ENCODE measurements around the gene FAM184A. TPM values are rescaled to one million over a fixed set of nuclear protein-coding genes. Genes with fewer than 3 reads are reported as not detected.

Gene FAM184A
- total RNA-seq, 1 experiment from 2014 or later, result 13.3 TPM

- TF ChIP-seq GRHL2 (CRISPR knock-in tag; IDR thresholded peaks at IDR 0.05; ENCODE audit: insufficient replicate concordance, severe bottlenecking), result no peak
- TF ChIP-seq FOXP1 (CRISPR knock-in tag; IDR thresholded peaks at IDR 0.05; ENCODE audit: borderline replicate concordance), result no peak
Measured at GRCh38 chr6:119083007-119083406, 4.5 kb upstream of the FAM184A start (continued).

GRCh38 chr6:119079283-119079809 is 882 bp upstream of the FAM184A start:
- no peak for DNase-seq (ENCODE audit: low spot score)
- Mint-ChIP-seq H3K36me3 (peaks cover 26% of the 10 kb centered on the region), H3K9me3 (peaks cover 38% of the 10 kb centered on the region), H3K27ac (no peak overlapping the region), H3K4me3 (peak overlapping the region; percentile 91), H3K27me3 (ENCODE audit: low read depth) (peaks cover 48% of the 10 kb centered on the region), H3K4me1 (peaks cover 28% of the 10 kb centered on the region)
- no peak for TF ChIP-seq JAZF1 (CRISPR knock-in tag; IDR thresholded peaks at IDR 0.05)
- ATAC-seq, result no peak
- POLR2A ChIA-PET, result interaction anchor here (0.5 to 0.8 kb wide), 2 partner anchors 24 to 56 kb away, joined by 4 read pairs; no protein-coding TSS in a partner anchor
- CTCF ChIA-PET, result interaction anchor here (2.2 to 2.5 kb wide), 2 partner anchors 31 to 55 kb away, joined by 18 to 22 read pairs; no protein-coding TSS in a partner anchor

GRCh38 chr6:119077643-119078375 is 655 bp downstream of the FAM184A start:
- H3K27me3 Mint-ChIP-seq (ENCODE audit: low read depth), result peaks cover 45% of the 10 kb centered on the region
- H3K4me1 Mint-ChIP-seq, result peaks cover 35% of the 10 kb centered on the region
- ATAC-seq, result peak; percentile 75
- H3K36me3 Mint-ChIP-seq, result peaks cover 12% of the 10 kb centered on the region
- peak; percentile 73 for DNase-seq (ENCODE audit: low spot score)
- peaks cover 22% of the 10 kb centered on the region for H3K9me3 Mint-ChIP-seq
- POLR2A ChIA-PET, result interaction anchor here (0.7 to 1.4 kb wide), 4 partner anchors 17 to 183 kb away, joined by 3 to 4 read pairs (median 3); no protein-coding TSS in a partner anchor
- CTCF ChIA-PET, result interaction anchor here (0.6 to 2.5 kb wide), 15 partner anchors 12 to 106 kb away, joined by 3 to 22 read pairs (median 5); no protein-coding TSS in a partner anchor
- peak overlapping the region; percentile 70 for H3K4me3 Mint-ChIP-seq
- H3K27ac Mint-ChIP-seq, result no peak overlapping the region
- TF ChIP-seq ETV6 (CRISPR knock-in tag; IDR thresholded peaks at IDR 0.05), result peak; percentile 29; the same call in 1 of the 2 replicates
- 0 out of 2 replicates have a peak, but pooled peaks have one; percentile 1 for TF ChIP-seq NR3C1 (CRISPR knock-in tag; conservative IDR thresholded peaks at IDR 0.05; ENCODE audit: low read depth)
- no peak for TF ChIP-seq NR2C2 (CRISPR knock-in tag; IDR thresholded peaks at IDR 0.05)
- TF ChIP-seq ZNF396 (CRISPR knock-in tag; IDR thresholded peaks at IDR 0.05; ENCODE audit: borderline replicate concordance), result no peak
- no peak for TF ChIP-seq ATF2 (CRISPR knock-in tag; IDR thresholded peaks at IDR 0.05; ENCODE audit: borderline replicate concordance, low read depth)
- no peak for TF ChIP-seq ZBTB43 (CRISPR knock-in tag; IDR thresholded peaks at IDR 0.05)
- TF ChIP-seq AR (CRISPR knock-in tag; IDR thresholded peaks at IDR 0.05), result no peak
- no peak for TF ChIP-seq MXD4 (CRISPR knock-in tag; IDR thresholded peaks at IDR 0.05; ENCODE audit: borderline replicate concordance)
- no peak for TF ChIP-seq ZSCAN18 (CRISPR knock-in tag; IDR thresholded peaks at IDR 0.05)
- no peak for TF ChIP-seq TEAD1 (CRISPR knock-in tag; IDR thresholded peaks at IDR 0.05)
- peak; percentile 78; the same call in 1 of the 2 replicates for TF ChIP-seq ZNF423 (CRISPR knock-in tag; IDR thresholded peaks at IDR 0.05)
- no peak for TF ChIP-seq GTF2I (CRISPR knock-in tag; conservative IDR thresholded peaks at IDR 0.05)
- TF ChIP-seq PREB (CRISPR knock-in tag; IDR thresholded peaks at IDR 0.05; ENCODE audit: borderline replicate concordance), result no peak
- TF ChIP-seq ATF6 (CRISPR knock-in tag; IDR thresholded peaks at IDR 0.05), result no peak
- no peak for TF ChIP-seq NR1H2 (CRISPR knock-in tag; IDR thresholded peaks at IDR 0.05)
- peak; percentile 68 for TF ChIP-seq ZNF232 (CRISPR knock-in tag; IDR thresholded peaks at IDR 0.05)
- peak; percentile 56; the same call in 1 of the 2 replicates for TF ChIP-seq FOXP1 (CRISPR knock-in tag; IDR thresholded peaks at IDR 0.05; ENCODE audit: borderline replicate concordance)
- TF ChIP-seq ZNF263 (CRISPR knock-in tag; IDR thresholded peaks at IDR 0.05; ENCODE audit: low read depth), result no peak
- no peak; the same call in 1 of the 2 replicates for TF ChIP-seq RELA (CRISPR knock-in tag; IDR thresholded peaks at IDR 0.05; ENCODE audit: borderline replicate concordance)

Measured in WTC11 (cell line).